MCF 10A (cell line): ENCODE measurements around the gene ELMO1. TPM values are rescaled to one million over a fixed set of nuclear protein-coding genes. Genes with fewer than 3 reads are reported as not detected.

Experiments
- BruUV-seq: library from RNA; stranded (reverse); fragments of 400-500 nt; replicated peaks from 2 replicates; lab custom pipeline; 2021; lab: Mats Ljungman, UMichigan
- CTCF ChIA-PET: fragments of 300-600 bp; sonication (Branson Sonifier 250); formaldehyde crosslinking; extraction: SDS; loops from one replicate; lab custom pipeline; 2021; ENCODE audit warnings: antibody characterized with exemption, inconsistent platforms; lab: Yijun Ruan, JAX
- POLR2A ChIA-PET: fragments of 300-600, 350-650 bp; sonication (Branson Sonifier 250); formaldehyde crosslinking; extraction: SDS; loops from one replicate; lab custom pipeline; 2020; ENCODE audit warnings: antibody characterized with exemption, inconsistent platforms; lab: Yijun Ruan, JAX
- DNase-seq: peaks from one replicate; pipeline ENCODE4 v3.0.0-alpha.2; 2018; ENCODE audit not compliant: unreplicated experiment
- H3K27ac Mint-ChIP-seq: one replicate; pipeline ENCODE4 v1.8.0; 2022; ENCODE audit warnings: mild to moderate bottlenecking, low read depth, mixed read lengths; ENCODE audit not compliant: unreplicated experiment
- H3K27me3 Mint-ChIP-seq: one replicate; pipeline ENCODE4 v1.8.0; 2022; ENCODE audit warnings: mixed read lengths; ENCODE audit not compliant: insufficient read depth, unreplicated experiment
- H3K36me3 Mint-ChIP-seq: one replicate; pipeline ENCODE4 v1.8.0; 2022; ENCODE audit warnings: mild to moderate bottlenecking, moderate library complexity, mixed read lengths; ENCODE audit not compliant: insufficient read depth, unreplicated experiment
- H3K4me1 Mint-ChIP-seq: one replicate; pipeline ENCODE4 v1.8.0; 2022; ENCODE audit warnings: mixed read lengths; ENCODE audit not compliant: insufficient read depth, unreplicated experiment
- H3K4me3 Mint-ChIP-seq: one replicate; pipeline ENCODE4 v1.8.0; 2022; ENCODE audit warnings: mild to moderate bottlenecking, moderate library complexity, mixed read lengths; ENCODE audit not compliant: unreplicated experiment
- H3K9me3 Mint-ChIP-seq: one replicate; pipeline ENCODE4 v1.8.0; 2022; ENCODE audit warnings: mixed read lengths; ENCODE audit not compliant: unreplicated experiment
- CTCF ChIP-seq: fragments of 200-600 bp; IDR thresholded peaks from one replicate; pipeline ENCODE4 v1.8.0; 2022; ENCODE audit warnings: antibody characterized with exemption, mild to moderate bottlenecking; ENCODE audit not compliant: unreplicated experiment
- intact Hi-C: fragments of 100-400 bp; cut with micrococcal nuclease; formaldehyde crosslinking; loops from 2 replicates; pipeline ENCODE4 v1.14.1; 2022
- total RNA-seq: library from RNA; stranded (reverse); gene quantifications from 2 replicates; pipeline ENCODE4 v1.2.3, GENCODE V29; 2022

The ELMO1 gene
- total RNA-seq, 1 experiment from 2014 or later = 0.30 TPM

DNA sequence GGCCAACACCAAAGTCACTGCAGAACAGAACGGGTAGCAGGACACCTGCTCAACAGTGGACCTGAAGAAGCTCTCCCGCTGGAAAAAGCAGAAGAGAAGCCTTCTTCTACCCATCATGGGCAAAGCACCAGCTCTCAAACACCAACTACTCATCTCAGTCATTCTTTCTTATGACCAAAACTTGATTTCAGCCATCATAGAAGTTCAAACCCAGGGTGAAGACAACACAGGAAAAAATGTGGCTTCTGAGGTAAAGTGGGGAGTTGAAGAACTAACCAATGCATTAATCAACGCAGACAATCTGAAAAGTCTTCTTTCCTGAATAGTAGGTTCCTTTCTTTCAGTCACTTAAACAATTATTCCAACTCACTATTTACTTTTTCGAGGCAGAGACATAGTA is 83.3 kb downstream of the ELMO1 start:
- no TSS peak for BruUV-seq
- Mint-ChIP-seq H3K27me3 (no peaks in the 10 kb centered on the region), H3K9me3 (no peaks in the 10 kb centered on the region), H3K36me3 (no peaks in the 10 kb centered on the region), H3K4me3 (no peak overlapping the region), H3K27ac (no peak overlapping the region), H3K4me1 (peaks cover 7% of the 10 kb centered on the region)
- DNase-seq = no peak
- CTCF ChIA-PET = no interaction called here
- no peak for TF ChIP-seq CTCF
- POLR2A ChIA-PET = no interaction called here
- intact Hi-C loops = no loop called here

DNA sequence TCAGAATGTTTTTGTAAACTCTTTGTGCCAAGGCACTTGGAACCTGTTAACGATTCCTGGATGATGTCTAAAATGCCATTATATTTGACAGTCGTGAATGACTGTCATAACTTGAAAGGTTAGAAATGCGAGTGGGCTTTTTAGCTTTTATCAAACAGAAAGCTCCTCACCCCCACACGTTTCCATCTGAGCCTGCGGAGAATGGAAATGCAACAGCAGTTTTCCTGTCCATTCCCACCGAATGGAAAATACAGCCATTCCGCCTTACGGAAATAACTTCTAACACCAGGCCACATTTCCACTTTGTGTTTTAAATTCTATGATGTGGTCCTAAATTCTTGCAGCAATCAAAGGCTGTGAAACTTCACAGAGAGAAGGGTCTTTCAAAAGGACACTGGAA is 83.8 kb downstream of the ELMO1 start:
- CTCF ChIA-PET = no interaction called here
- POLR2A ChIA-PET = interaction anchor here (0.7 kb wide), 1 partner anchor 42 kb away, joined by 3 read pairs; no protein-coding TSS in a partner anchor
- no peaks in the 10 kb centered on the region for H3K9me3 Mint-ChIP-seq
- H3K27ac Mint-ChIP-seq = no peak overlapping the region
- TF ChIP-seq CTCF = no peak
- no peaks in the 10 kb centered on the region for H3K36me3 Mint-ChIP-seq
- H3K27me3 Mint-ChIP-seq = no peaks in the 10 kb centered on the region
- intact Hi-C loops = no loop called here
- no peak for DNase-seq
- BruUV-seq = no TSS peak
- peaks cover 4% of the 10 kb centered on the region for H3K4me1 Mint-ChIP-seq
- H3K4me3 Mint-ChIP-seq = no peak overlapping the region

DNA sequence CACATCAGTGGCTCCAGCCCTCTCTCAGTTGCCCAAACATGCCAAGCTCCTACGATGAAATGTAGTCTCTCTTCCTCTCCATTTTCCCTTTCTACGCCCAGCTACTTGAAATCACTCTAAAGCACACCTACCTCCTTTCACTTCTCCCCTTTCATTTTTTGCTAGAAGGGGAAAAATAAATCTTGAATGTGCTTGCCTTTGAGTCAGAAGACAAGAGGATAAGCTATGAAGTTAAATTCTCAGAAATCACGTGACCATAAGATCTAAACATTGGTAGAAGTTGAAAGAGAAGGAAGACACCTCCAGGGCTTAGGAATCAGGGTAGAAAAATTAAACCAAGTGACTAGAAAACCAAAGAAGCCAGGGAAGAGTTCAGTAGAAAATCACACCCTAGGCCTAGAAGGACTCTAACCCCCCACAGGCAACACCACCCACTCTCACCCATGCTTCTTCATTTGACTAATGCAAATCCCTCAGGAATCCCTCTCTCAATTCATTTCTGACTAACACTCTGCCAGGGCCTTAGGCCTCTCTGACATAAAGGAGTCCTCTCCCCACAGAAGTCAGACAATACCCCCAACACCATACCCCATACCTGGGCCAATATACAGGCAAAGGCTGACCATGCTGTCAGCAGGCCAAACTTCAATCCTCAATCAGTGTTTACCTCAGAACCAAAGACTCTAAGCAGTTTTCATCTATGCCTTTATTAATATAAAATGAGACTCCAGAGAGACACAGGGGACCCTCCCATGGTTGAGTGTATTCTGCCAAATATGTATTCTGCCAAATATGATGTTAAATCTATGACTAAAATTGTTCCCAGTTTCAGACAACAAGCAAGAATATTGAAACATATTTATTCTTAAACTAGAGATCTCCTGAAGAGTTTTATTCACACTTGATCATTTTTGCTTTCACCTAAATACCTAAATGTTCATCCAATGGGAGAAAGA is 84.8 kb downstream of the ELMO1 start:
- no TSS peak for BruUV-seq
- Mint-ChIP-seq H3K27me3 (no peaks in the 10 kb centered on the region), H3K4me1 (no peaks in the 10 kb centered on the region), H3K27ac (no peak overlapping the region), H3K36me3 (no peaks in the 10 kb centered on the region), H3K9me3 (no peaks in the 10 kb centered on the region), H3K4me3 (no peak overlapping the region)
- POLR2A ChIA-PET = no interaction called here
- CTCF ChIA-PET = interaction anchor here (0.6 kb wide), 2 partner anchors 10 to 818 kb away, joined by 3 to 4 read pairs; no protein-coding TSS in a partner anchor
- no peak for DNase-seq
- no peak for TF ChIP-seq CTCF
- intact Hi-C loops = no loop called here

GRCh38 chr7:37362802-37363201 is 85.9 kb downstream of the ELMO1 start:
- H3K9me3 Mint-ChIP-seq = no peaks in the 10 kb centered on the region
- no peak overlapping the region for H3K4me3 Mint-ChIP-seq
- intact Hi-C loops = no loop called here
- no peaks in the 10 kb centered on the region for H3K36me3 Mint-ChIP-seq
- no peak overlapping the region for H3K27ac Mint-ChIP-seq
- TF ChIP-seq CTCF = no peak
- H3K4me1 Mint-ChIP-seq = no peaks in the 10 kb centered on the region
- no peaks in the 10 kb centered on the region for H3K27me3 Mint-ChIP-seq
- no TSS peak for BruUV-seq
- no peak for DNase-seq
- POLR2A ChIA-PET = no interaction called here
- CTCF ChIA-PET = interaction anchor here (0.7 kb wide), 1 partner anchor 708 kb away, joined by 3 read pairs; no protein-coding TSS in a partner anchor
